Esophagus (tissue), 2 donors: ENCODE data around the gene RPH3AL. TPM values are rescaled to one million over a fixed set of nuclear protein-coding genes. Genes with fewer than 3 reads are reported as not detected.

Experiments used
- H3K27ac ChIP-seq, 2 donors: one replicate each; pipeline ENCODE4 v1.5.1; 2013; ENCODE audit warnings: low read depth in 2 of 2, mild to moderate bottlenecking in 2 of 2, inconsistent platforms in 1 of 2, low read length in 1 of 2, moderate library complexity in 1 of 2
- H3K27me3 ChIP-seq, 2 donors: one replicate each; pipeline ENCODE4 v1.6.1; 2013; ENCODE audit warnings: low read length in 2 of 2, control low read depth in 1 of 2, mild to moderate bottlenecking in 1 of 2; ENCODE audit not compliant: insufficient read depth in 2 of 2, control insufficient read depth in 1 of 2
- H3K36me3 ChIP-seq, 2 donors: one replicate each; pipeline ENCODE4 v1.6.1; 2013; ENCODE audit warnings: low read length in 1 of 2; ENCODE audit not compliant: control insufficient read depth in 2 of 2, insufficient read depth in 2 of 2
- H3K4me1 ChIP-seq, 2 donors: one replicate each; pipeline ENCODE4 v1.6.1; 2013; ENCODE audit warnings: low read length in 1 of 2; ENCODE audit not compliant: control insufficient read depth in 2 of 2, insufficient read depth in 2 of 2
- H3K4me3 ChIP-seq, 2 donors: one replicate each; pipeline ENCODE4 v1.5.1; 2013; ENCODE audit warnings: low read length in 2 of 2, mild to moderate bottlenecking in 2 of 2, low read depth in 1 of 2, moderate library complexity in 1 of 2
- H3K9me3 ChIP-seq, 2 donors: one replicate each; pipeline ENCODE4 v1.6.1; 2013; ENCODE audit warnings: mild to moderate bottlenecking in 2 of 2, low read depth in 1 of 2, low read length in 1 of 2, moderate library complexity in 1 of 2; ENCODE audit not compliant: control insufficient read depth in 2 of 2, insufficient read depth in 1 of 2
- WGBS, 2 donors: extraction: QIAGEN DNeasy Blood & Tissue Kit; methylation state at CpG; one replicate each; pipeline ENCODE4 v1.1.7; 2013; 5-methylcytosine and 5-hydroxymethylcytosine counted together
- polyA plus RNA-seq, 2 donors: library from polyadenylated mRNA; stranded (reverse); fragments of 200-250 nt; gene quantifications; one replicate each; pipeline ENCODE4 v1.2.3, GENCODE V29; 2013
- donor health status: healthy with polysubstance abuse.
- donor health status: Bipolar disorder and iron deficiency.

RPH3AL gene
- polyA plus RNA-seq, 2 donors = 3.2 to 6.1 TPM

DNA sequence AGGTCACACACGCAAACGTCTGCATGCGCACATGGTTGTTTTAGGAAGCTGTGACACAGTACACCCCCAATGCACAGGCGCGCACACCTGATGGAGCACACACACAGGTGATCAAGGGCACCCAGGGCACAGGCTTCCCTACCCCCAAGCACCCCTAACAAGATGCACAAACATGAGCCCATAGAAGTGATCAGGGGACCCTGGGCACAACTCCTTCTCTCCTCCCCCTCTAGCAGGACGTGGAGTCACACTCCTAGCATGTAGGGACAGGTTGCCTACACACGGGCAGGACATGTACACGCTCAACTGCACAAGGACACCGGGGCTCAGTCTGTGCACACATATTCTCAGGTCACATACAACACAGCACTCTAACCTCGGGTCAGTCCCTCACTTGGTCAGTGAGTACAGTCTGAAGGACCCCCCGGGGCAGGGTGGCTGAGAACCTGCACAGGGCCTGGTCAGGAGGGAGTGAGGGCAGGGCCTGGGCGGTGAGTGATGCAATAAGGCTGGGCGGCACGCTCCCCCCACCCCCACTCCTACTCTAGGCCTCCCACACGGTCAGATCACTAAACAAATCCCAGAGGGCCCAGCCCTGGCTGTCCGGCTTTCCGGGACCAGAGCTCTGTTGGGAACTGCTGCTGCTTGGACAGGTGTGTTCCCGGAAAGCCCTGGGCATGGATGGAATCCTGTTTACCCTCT, 170.4 kb downstream of the RPH3AL start:
- 39 to 41% methylated on average over 18 of the region's 18 CpGs for WGBS, 2 donors
- peak overlapping the region in 1 of 2 donors; percentile 43 for H3K27ac ChIP-seq
- no peaks in the 10 kb centered on the region for H3K36me3 ChIP-seq
- H3K4me3 ChIP-seq = peak overlapping the region in 1 of 2 donors; percentile 63
- peaks cover 3 to 28% of the 10 kb centered on the region in 2 donors for H3K4me1 ChIP-seq
- no peaks in the 10 kb centered on the region for H3K9me3 ChIP-seq
- peaks cover 0 to 3% of the 10 kb centered on the region in 2 donors for H3K27me3 ChIP-seq

- peak within 1 kb of the TSS; percentile 24 to 44 for H3K27ac ChIP-seq
- H3K9me3 ChIP-seq = no peaks in the 10 kb centered on the region
- peak within 1 kb of the TSS; percentile 58 to 63 for H3K4me3 ChIP-seq
- peaks cover 3 to 28% of the 10 kb centered on the region in 2 donors for H3K4me1 ChIP-seq
- H3K36me3 ChIP-seq = no peaks in the 10 kb centered on the region
- 2 to 4% methylated on average over 84 to 120 of the region's 120 CpGs for WGBS, 2 donors
- peaks cover 0 to 3% of the 10 kb centered on the region in 2 donors for H3K27me3 ChIP-seq
Measured at GRCh38 chr17:181245-182049, 171.2 kb downstream of the RPH3AL start, which contains the start of gene DOC2B. DOC2B (minus strand) TSS chr17:181650; CDS start chr17:181479, 171 bp downstream.

GRCh38 chr17:180381-181244, 172.0 kb downstream of the RPH3AL start:
- peak overlapping the region; percentile 58 to 63 for H3K4me3 ChIP-seq
- H3K9me3 ChIP-seq = no peaks in the 10 kb centered on the region
- H3K27me3 ChIP-seq = peaks cover 0 to 3% of the 10 kb centered on the region in 2 donors
- peaks cover 3 to 25% of the 10 kb centered on the region in 2 donors for H3K4me1 ChIP-seq
- peak overlapping the region; percentile 24 to 44 for H3K27ac ChIP-seq
- 3% methylated on average over 89 to 112 of the region's 112 CpGs for WGBS, 2 donors
- no peaks in the 10 kb centered on the region for H3K36me3 ChIP-seq

DNA sequence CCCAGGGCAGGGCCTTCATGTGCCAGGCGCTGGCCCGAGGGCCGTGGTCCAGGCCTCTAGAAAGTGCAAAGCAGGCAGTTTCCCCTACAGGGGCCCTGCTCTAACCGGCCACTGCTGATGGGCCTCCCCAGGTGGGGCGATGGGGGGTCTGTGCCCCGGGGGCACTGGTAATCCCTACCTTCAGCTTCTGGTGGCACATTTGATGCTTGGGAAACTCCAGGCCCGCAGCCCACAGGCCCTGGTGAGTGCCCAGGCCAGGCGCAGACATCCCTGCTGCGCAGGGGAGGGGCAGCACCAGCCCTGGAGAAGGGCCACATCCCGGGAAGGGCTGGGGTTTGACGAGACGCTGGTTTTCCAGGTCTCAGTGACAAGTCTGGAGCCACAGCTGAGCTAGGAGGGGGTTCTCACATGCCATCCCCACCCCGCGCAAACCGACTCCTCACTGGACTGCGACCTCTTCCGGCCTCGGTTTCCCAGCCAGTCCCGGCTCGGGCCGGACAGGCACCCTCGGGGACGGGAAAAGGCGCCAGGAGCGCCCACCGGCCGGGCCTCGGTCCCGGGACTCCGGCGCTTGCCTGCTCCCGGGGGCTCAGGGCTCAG, 172.7 kb downstream of the RPH3AL start:
- Histone ChIP-seq H3K27ac (peak overlapping the region in 1 of 2 donors; percentile 1), H3K4me3 (peak overlapping the region; percentile 58 to 63), H3K4me1 (peaks cover 3 to 22% of the 10 kb centered on the region in 2 donors), H3K9me3 (no peaks in the 10 kb centered on the region), H3K27me3 (peaks cover 0 to 3% of the 10 kb centered on the region in 2 donors), H3K36me3 (no peaks in the 10 kb centered on the region)
- WGBS, 2 donors = 20 to 23% methylated on average over 30 to 32 of the region's 32 CpGs

DNA sequence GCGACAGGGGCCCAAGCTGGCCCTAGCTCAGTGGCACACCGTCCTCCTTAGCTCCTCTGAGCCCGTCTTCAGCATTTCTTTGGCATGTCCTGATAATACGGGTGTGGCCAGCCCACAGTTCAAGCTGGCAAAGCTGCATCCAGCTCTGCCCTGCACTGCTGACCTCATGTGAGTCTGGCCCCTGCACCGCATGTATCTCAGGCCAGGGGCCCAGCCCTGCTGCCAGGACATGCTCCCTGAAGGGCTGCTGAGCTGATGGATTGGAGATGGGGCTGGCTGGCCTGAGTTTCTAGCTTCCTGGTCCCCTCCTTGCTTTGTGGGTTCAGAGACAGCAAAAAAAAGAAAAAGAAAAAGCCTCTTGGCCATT, 173.6 kb downstream of the RPH3AL start:
- WGBS, 2 donors = 28 to 33% methylated on average over 5 of the region's 5 CpGs
- H3K4me1 ChIP-seq = peaks cover 3 to 17% of the 10 kb centered on the region in 2 donors
- H3K4me3 ChIP-seq = peak overlapping the region in 1 of 2 donors; percentile 63
- H3K27ac ChIP-seq = no peak overlapping the region
- no peaks in the 10 kb centered on the region for H3K9me3 ChIP-seq
- no peaks in the 10 kb centered on the region for H3K36me3 ChIP-seq
- peaks cover 0 to 3% of the 10 kb centered on the region in 2 donors for H3K27me3 ChIP-seq

GRCh38 chr17:178292-179065, 174.1 kb downstream of the RPH3AL start:
- no peaks in the 10 kb centered on the region for H3K36me3 ChIP-seq
- 67 to 74% methylated on average over 12 of the region's 12 CpGs for WGBS, 2 donors
- H3K27ac ChIP-seq = no peak overlapping the region
- H3K4me3 ChIP-seq = no peak overlapping the region
- peaks cover 3 to 17% of the 10 kb centered on the region in 2 donors for H3K4me1 ChIP-seq
- no peaks in the 10 kb centered on the region for H3K9me3 ChIP-seq
- H3K27me3 ChIP-seq = peaks cover 0 to 3% of the 10 kb centered on the region in 2 donors

DNA sequence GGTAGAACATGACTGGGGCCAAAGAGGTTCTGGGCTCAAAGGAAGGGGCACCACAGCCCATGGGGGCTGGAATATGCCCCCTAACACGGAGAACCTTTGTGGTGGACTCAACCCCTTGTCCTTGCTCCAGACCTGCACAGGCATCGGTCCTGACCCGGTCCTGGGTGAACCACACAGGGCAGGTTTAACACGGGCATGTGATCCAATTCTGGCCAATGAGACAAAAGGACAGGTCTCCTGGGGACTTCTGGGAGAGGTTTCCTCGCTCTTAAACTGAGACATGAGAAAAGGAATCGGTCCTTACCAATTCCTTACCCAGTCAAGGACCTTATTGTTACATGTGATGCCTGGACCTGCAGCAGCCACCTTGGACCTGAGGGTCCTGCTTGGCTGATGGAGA, 174.8 kb downstream of the RPH3AL start:
- H3K9me3 ChIP-seq = no peaks in the 10 kb centered on the region
- peaks cover 3 to 12% of the 10 kb centered on the region in 2 donors for H3K4me1 ChIP-seq
- H3K27me3 ChIP-seq = peaks cover 0 to 3% of the 10 kb centered on the region in 2 donors
- WGBS, 2 donors = 86 to 88% methylated on average over 6 of the region's 6 CpGs
- no peaks in the 10 kb centered on the region for H3K36me3 ChIP-seq
- H3K4me3 ChIP-seq = no peak overlapping the region
- no peak overlapping the region for H3K27ac ChIP-seq

DNA sequence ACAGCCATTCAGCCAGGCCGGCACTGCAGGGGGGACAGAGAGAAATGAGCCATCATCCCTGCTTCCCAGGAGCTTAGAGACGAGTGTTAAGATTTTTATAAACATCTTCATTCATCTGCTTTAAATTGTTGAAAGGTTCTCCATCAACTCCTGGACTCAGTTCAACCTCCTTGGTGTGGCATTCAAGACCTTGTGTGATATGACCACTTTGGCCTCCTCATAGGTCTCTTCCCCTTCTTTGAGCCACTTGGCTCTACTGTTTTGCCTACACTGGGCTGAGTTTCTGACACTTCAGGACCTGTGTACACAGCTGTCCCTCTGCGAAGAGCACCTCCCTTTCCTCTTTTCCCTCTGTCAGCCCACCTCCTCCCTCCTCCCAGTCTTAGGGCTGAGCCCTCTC, 175.5 kb downstream of the RPH3AL start:
- H3K4me1 ChIP-seq = peaks cover 3 to 10% of the 10 kb centered on the region in 2 donors
- no peaks in the 10 kb centered on the region for H3K36me3 ChIP-seq
- WGBS, 2 donors = 79 to 82% methylated on average over 3 of the region's 3 CpGs
- no peak overlapping the region for H3K4me3 ChIP-seq
- H3K9me3 ChIP-seq = no peaks in the 10 kb centered on the region
- no peak overlapping the region for H3K27ac ChIP-seq
- peaks cover 0 to 3% of the 10 kb centered on the region in 2 donors for H3K27me3 ChIP-seq
